SK-N-SH treated with all-trans-retinoic acid at 6 μM for 48 hours (cell line): Measurements from ENCODE around the gene PIPOX.

Source experiments
- ATAC-seq: fragments of 200-7000 bp; cut with Tn5 transposase; 3 replicates; pipeline ENCODE4 v1.9.1; 2020; ENCODE audit warnings: mild to moderate bottlenecking, moderate library complexity
- ARNTL ChIP-seq: fragments of 450-650 bp; formaldehyde crosslinking; IDR thresholded peaks from 2 replicates; pipeline ENCODE4 v1.5.0; 2020; ENCODE audit warnings: low read depth, mild to moderate bottlenecking, moderate library complexity, borderline replicate concordance
- BACH2 ChIP-seq: fragments of 250-450 bp; sonication (Bioruptor Pico); IDR thresholded peaks from 2 replicates; pipeline ENCODE4 v1.9.0; 2021; ENCODE audit warnings: mild to moderate bottlenecking, borderline replicate concordance
- CSDC2 ChIP-seq: fragments of 250-450 bp; sonication (Bioruptor Pico); IDR thresholded peaks from 2 replicates; pipeline ENCODE4 v1.5.0; 2020; ENCODE audit warnings: mild to moderate bottlenecking, moderate library complexity
- ESRRG ChIP-seq: fragments of 250-450 bp; sonication (Bioruptor Pico); IDR thresholded peaks from 2 replicates; pipeline ENCODE4 v1.6.1; 2021; ENCODE audit warnings: mild to moderate bottlenecking
- GLIS3 ChIP-seq: fragments of 250-450 bp; sonication (Bioruptor Pico); IDR thresholded peaks from 2 replicates; pipeline ENCODE4 v1.5.0; 2020; ENCODE audit warnings: mild to moderate bottlenecking, moderate library complexity
- ISL1 ChIP-seq: fragments of 250-450 bp; sonication (Bioruptor Pico); IDR thresholded peaks from 2 replicates; pipeline ENCODE4 v2.1.2; 2022; ENCODE audit warnings: mild to moderate bottlenecking, moderate library complexity
- OSR1 ChIP-seq: fragments of 250-450 bp; sonication (Bioruptor Pico); IDR thresholded peaks from 2 replicates; pipeline ENCODE4 v1.8.0; 2022; ENCODE audit warnings: moderate library complexity, mild to moderate bottlenecking, inconsistent platforms
- PPARA ChIP-seq: fragments of 250-450 bp; sonication (Bioruptor Pico); IDR thresholded peaks from 2 replicates; pipeline ENCODE4 v1.5.0; 2020; ENCODE audit warnings: mild to moderate bottlenecking, borderline replicate concordance
- RARB ChIP-seq: fragments of 250-450 bp; sonication (Bioruptor Pico); IDR thresholded peaks from 2 replicates; pipeline ENCODE4 v1.8.0; 2021; ENCODE audit warnings: mild to moderate bottlenecking, moderate library complexity
- SNAI2 ChIP-seq: fragments of 250-450 bp; sonication (Bioruptor Pico); IDR thresholded peaks from 2 replicates; pipeline ENCODE4 v1.5.0; 2020; ENCODE audit warnings: mild to moderate bottlenecking, moderate library complexity
- TCF4 ChIP-seq: fragments of 250-450 bp; sonication (Bioruptor Pico); IDR thresholded peaks from 2 replicates; pipeline ENCODE4 v1.8.0; 2021; ENCODE audit warnings: mild to moderate bottlenecking, moderate library complexity, borderline replicate concordance
- ZC3H10 ChIP-seq: fragments of 250-450 bp; sonication (Bioruptor Pico); IDR thresholded peaks from 2 replicates; pipeline ENCODE4 v1.5.1; 2021; ENCODE audit warnings: mild to moderate bottlenecking, moderate library complexity
- ZFP3 ChIP-seq: fragments of 250-450 bp; sonication (Bioruptor Pico); IDR thresholded peaks from 2 replicates; pipeline ENCODE4 v1.5.0; 2020; ENCODE audit warnings: mild to moderate bottlenecking, moderate library complexity
- ZFP30 ChIP-seq: fragments of 450-650 bp; formaldehyde crosslinking; IDR thresholded peaks from 2 replicates; pipeline ENCODE4 v1.5.0; 2022; ENCODE audit warnings: mild to moderate bottlenecking, moderate library complexity
- ZNF565 ChIP-seq: fragments of 450-650 bp; formaldehyde crosslinking; conservative IDR thresholded peaks from 2 replicates; pipeline ENCODE4 v1.5.0; 2020; ENCODE audit warnings: low read depth, mild to moderate bottlenecking, moderate library complexity
- ZNF70 ChIP-seq: fragments of 450-650 bp; formaldehyde crosslinking; IDR thresholded peaks from 2 replicates; pipeline ENCODE4 v1.5.0; 2020; ENCODE audit warnings: mild to moderate bottlenecking, moderate library complexity
- TF ChIP-seq, protein P1 (sequence below): fragments of 250-450 bp; sonication (Bioruptor Pico); IDR thresholded peaks from 2 replicates; pipeline ENCODE4 v1.5.1; 2020; ENCODE audit warnings: low read depth, mild to moderate bottlenecking, moderate library complexity
- TF ChIP-seq, protein P2 (sequence below): fragments of 250-450 bp; sonication (Bioruptor Pico); IDR thresholded peaks from 2 replicates; pipeline ENCODE4 v1.5.1; 2021; ENCODE audit warnings: mild to moderate bottlenecking, moderate library complexity
- TF ChIP-seq, protein P3 (sequence below): fragments of 250-450 bp; sonication (Bioruptor Pico); IDR thresholded peaks from 2 replicates; pipeline ENCODE4 v1.5.0; 2020; ENCODE audit warnings: mild to moderate bottlenecking, moderate library complexity
- TF ChIP-seq, protein P4 (sequence below): fragments of 250-450 bp; sonication (Bioruptor Pico); IDR thresholded peaks from 2 replicates; pipeline ENCODE4 v1.8.0; 2021; ENCODE audit warnings: low read depth, mild to moderate bottlenecking, moderate library complexity, borderline replicate concordance
- TF ChIP-seq, protein P5 (sequence below): fragments of 250-450 bp; sonication (Bioruptor Pico); IDR thresholded peaks from 2 replicates; pipeline ENCODE4 v1.8.0; 2020; ENCODE audit warnings: mild to moderate bottlenecking, moderate library complexity, borderline replicate concordance

The PIPOX gene

DNA sequence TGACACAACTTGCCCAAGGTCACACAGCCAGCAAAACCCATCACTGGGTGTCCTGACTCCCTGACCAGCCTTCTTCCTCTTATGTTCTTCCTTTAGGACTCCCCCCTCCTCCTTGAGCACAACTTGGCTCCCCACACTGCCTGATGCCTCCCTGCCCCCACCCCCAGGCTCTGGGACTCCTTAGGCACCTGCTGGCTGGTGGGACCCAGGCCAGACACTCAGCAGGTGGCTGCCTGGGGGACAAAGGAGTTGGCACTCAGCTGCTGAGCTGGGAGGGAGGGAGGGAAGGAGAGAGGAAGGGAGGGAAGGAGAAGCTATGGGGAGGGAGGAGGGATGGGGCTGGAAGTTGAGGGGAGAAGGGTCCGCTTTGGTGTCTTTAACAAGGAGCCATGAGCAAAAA is 45.1 kb upstream of the PIPOX start:
- no peak for ATAC-seq
- TF ChIP-seq ISL1 (CRISPR knock-in tag) (no peak), OSR1 (no peak), SNAI2 (CRISPR knock-in tag) (no peak), ZC3H10 (no peak)
- TF ChIP-seq, protein P1, sequence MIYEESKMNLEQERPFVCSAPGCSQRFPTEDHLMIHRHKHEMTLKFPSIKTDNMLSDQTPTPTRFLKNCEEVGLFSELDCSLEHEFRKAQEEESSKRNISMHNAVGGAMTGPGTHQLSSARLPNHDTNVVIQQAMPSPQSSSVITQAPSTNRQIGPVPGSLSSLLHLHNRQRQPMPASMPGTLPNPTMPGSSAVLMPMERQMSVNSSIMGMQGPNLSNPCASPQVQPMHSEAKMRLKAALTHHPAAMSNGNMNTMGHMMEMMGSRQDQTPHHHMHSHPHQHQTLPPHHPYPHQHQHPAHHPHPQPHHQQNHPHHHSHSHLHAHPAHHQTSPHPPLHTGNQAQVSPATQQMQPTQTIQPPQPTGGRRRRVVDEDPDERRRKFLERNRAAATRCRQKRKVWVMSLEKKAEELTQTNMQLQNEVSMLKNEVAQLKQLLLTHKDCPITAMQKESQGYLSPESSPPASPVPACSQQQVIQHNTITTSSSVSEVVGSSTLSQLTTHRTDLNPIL (CRISPR knock-in tag), result no peak
- TF ChIP-seq, protein P2, sequence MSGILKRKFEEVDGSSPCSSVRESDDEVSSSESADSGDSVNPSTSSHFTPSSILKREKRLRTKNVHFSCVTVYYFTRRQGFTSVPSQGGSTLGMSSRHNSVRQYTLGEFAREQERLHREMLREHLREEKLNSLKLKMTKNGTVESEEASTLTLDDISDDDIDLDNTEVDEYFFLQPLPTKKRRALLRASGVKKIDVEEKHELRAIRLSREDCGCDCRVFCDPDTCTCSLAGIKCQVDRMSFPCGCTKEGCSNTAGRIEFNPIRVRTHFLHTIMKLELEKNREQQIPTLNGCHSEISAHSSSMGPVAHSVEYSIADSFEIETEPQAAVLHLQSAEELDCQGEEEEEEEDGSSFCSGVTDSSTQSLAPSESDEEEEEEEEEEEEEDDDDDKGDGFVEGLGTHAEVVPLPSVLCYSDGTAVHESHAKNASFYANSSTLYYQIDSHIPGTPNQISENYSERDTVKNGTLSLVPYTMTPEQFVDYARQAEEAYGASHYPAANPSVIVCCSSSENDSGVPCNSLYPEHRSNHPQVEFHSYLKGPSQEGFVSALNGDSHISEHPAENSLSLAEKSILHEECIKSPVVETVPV (CRISPR knock-in tag), result no peak

DNA sequence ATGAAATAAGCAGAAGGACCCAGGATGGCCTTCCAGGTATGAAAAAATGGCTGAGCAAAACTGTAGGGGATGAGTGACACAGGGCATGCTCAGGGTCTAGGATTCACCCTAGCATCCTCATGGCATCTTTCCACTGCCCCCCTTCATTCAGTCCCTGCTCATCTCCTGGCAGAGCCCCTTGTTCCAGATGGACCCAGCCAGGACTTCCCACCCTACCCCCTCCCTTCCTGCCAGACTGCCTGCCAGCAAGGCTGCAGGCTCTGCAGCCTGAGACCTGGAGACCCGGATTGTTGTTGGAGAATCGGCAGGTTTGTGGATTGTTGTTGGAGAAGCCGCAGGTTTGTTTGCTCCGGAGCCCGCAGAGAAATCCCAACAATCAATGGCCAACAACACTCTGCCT is 43.7 kb upstream of the PIPOX start:
- ATAC-seq, result no peak
- TF ChIP-seq SNAI2 (CRISPR knock-in tag) (no peak), PPARA (CRISPR knock-in tag) (no peak), GLIS3 (CRISPR knock-in tag) (no peak), ZC3H10 (no peak), OSR1 (no peak), ZFP3 (CRISPR knock-in tag) (no peak), BACH2 (CRISPR knock-in tag) (no peak), ISL1 (CRISPR knock-in tag) (no peak), ZNF565 (CRISPR knock-in tag) (no peak)
- TF ChIP-seq, protein P1 (CRISPR knock-in tag), result no peak
- TF ChIP-seq, protein P3, sequence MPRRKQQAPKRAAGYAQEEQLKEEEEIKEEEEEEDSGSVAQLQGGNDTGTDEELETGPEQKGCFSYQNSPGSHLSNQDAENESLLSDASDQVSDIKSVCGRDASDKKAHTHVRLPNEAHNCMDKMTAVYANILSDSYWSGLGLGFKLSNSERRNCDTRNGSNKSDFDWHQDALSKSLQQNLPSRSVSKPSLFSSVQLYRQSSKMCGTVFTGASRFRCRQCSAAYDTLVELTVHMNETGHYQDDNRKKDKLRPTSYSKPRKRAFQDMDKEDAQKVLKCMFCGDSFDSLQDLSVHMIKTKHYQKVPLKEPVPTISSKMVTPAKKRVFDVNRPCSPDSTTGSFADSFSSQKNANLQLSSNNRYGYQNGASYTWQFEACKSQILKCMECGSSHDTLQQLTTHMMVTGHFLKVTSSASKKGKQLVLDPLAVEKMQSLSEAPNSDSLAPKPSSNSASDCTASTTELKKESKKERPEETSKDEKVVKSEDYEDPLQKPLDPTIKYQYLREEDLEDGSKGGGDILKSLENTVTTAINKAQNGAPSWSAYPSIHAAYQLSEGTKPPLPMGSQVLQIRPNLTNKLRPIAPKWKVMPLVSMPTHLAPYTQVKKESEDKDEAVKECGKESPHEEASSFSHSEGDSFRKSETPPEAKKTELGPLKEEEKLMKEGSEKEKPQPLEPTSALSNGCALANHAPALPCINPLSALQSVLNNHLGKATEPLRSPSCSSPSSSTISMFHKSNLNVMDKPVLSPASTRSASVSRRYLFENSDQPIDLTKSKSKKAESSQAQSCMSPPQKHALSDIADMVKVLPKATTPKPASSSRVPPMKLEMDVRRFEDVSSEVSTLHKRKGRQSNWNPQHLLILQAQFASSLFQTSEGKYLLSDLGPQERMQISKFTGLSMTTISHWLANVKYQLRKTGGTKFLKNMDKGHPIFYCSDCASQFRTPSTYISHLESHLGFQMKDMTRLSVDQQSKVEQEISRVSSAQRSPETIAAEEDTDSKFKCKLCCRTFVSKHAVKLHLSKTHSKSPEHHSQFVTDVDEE (CRISPR knock-in tag), result no peak

DNA sequence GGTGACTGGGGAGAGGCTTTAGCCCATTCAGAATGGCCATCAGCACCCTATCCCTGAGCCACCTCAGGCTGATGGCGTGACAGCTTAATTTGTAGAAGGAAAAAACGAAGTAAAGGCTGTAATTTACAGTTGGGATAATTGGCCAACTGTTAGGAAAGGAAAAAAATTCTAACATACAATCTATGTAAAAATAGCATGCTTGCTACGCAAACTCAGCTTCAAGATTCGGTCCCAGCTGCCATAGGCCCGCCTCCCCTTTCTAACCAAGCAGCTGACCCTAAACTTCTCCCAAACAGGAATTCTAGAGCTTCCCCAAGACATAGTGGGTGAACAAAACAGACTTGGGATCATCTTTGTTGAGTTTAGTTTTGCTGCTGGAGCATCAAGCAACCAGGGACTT is 42.0 kb upstream of the PIPOX start:
- no peak for ATAC-seq
- no peak for TF ChIP-seq ISL1 (CRISPR knock-in tag)
- no peak for TF ChIP-seq ZFP3 (CRISPR knock-in tag)
- TF ChIP-seq RARB (CRISPR knock-in tag), result no peak
- no peak for TF ChIP-seq OSR1
- TF ChIP-seq PPARA (CRISPR knock-in tag), result no peak
- TF ChIP-seq GLIS3 (CRISPR knock-in tag), result no peak
- no peak for TF ChIP-seq ZNF70 (CRISPR knock-in tag)
- TF ChIP-seq, protein P2 (CRISPR knock-in tag), result no peak
- no peak for TF ChIP-seq TCF4 (CRISPR knock-in tag)
- TF ChIP-seq ZFP30 (CRISPR knock-in tag), result no peak
- TF ChIP-seq ESRRG (CRISPR knock-in tag), result no peak
- TF ChIP-seq, protein P4, sequence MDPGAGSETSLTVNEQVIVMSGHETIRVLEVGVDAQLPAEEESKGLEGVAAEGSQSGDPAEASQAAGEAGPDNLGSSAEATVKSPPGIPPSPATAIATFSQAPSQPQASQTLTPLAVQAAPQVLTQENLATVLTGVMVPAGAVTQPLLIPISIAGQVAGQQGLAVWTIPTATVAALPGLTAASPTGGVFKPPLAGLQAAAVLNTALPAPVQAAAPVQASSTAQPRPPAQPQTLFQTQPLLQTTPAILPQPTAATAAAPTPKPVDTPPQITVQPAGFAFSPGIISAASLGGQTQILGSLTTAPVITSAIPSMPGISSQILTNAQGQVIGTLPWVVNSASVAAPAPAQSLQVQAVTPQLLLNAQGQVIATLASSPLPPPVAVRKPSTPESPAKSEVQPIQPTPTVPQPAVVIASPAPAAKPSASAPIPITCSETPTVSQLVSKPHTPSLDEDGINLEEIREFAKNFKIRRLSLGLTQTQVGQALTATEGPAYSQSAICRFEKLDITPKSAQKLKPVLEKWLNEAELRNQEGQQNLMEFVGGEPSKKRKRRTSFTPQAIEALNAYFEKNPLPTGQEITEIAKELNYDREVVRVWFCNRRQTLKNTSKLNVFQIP (CRISPR knock-in tag), result no peak
- no peak for TF ChIP-seq CSDC2
- TF ChIP-seq, protein P3 (CRISPR knock-in tag), result no peak
- TF ChIP-seq, protein P5, sequence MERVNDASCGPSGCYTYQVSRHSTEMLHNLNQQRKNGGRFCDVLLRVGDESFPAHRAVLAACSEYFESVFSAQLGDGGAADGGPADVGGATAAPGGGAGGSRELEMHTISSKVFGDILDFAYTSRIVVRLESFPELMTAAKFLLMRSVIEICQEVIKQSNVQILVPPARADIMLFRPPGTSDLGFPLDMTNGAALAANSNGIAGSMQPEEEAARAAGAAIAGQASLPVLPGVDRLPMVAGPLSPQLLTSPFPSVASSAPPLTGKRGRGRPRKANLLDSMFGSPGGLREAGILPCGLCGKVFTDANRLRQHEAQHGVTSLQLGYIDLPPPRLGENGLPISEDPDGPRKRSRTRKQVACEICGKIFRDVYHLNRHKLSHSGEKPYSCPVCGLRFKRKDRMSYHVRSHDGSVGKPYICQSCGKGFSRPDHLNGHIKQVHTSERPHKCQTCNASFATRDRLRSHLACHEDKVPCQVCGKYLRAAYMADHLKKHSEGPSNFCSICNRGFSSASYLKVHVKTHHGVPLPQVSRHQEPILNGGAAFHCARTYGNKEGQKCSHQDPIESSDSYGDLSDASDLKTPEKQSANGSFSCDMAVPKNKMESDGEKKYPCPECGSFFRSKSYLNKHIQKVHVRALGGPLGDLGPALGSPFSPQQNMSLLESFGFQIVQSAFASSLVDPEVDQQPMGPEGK (CRISPR knock-in tag), result no peak
- TF ChIP-seq BACH2 (CRISPR knock-in tag), result no peak
- TF ChIP-seq ARNTL (CRISPR knock-in tag), result no peak
